PC-3 (cell line): ENCODE results near the gene MGLL. TPM values are rescaled to one million over a fixed set of nuclear protein-coding genes. Genes with fewer than 3 reads are reported as not detected.

ENCODE experiments used
- ATAC-seq: fragments of 200-7000 bp; cut with Tn5 transposase; 2 replicates; pipeline ENCODE4 v1.9.1; 2020; ENCODE audit warnings: mild to moderate bottlenecking, moderate library complexity
- BruUV-seq: library from RNA; stranded (reverse); fragments of 400-500 nt; replicated peaks from 2 replicates; lab custom pipeline; 2021; lab: Mats Ljungman, UMichigan
- CTCF ChIA-PET: fragments of 300-600 bp; sonication (Branson Sonifier 250); formaldehyde crosslinking; loops from one replicate; lab custom pipeline; 2022; ENCODE audit warnings: antibody characterized with exemption; lab: Charles Lee
- POLR2A ChIA-PET: fragments of 300-600 bp; sonication (Branson Sonifier 250); formaldehyde crosslinking; loops from one replicate; lab custom pipeline; 2022; ENCODE audit warnings: antibody characterized with exemption; ENCODE audit not compliant: unreplicated experiment; lab: Charles Lee
- DNase-seq: peaks from one replicate; pipeline ENCODE4 v3.0.0-alpha.2; 2015
- H2AFZ ChIP-seq: fragments of 300-600 bp; sonication (generic); 2 replicates; pipeline ENCODE4 v1.6.0; 2016; ENCODE audit warnings: antibody characterized with exemption, low read length
- H3F3A ChIP-seq: fragments of 300-600 bp; sonication (generic); one replicate; pipeline ENCODE4 v1.6.0; 2017; ENCODE audit warnings: antibody characterized with exemption, low read length, control low read depth, mild to moderate bottlenecking; ENCODE audit not compliant: unreplicated experiment
- H3K27ac ChIP-seq: fragments of 300-600 bp; sonication (generic); 2 replicates; pipeline ENCODE4 v1.5.1; 2016; ENCODE audit warnings: mild to moderate bottlenecking, low read length
- H3K27me3 ChIP-seq: fragments of 300-600 bp; sonication (generic); 2 replicates; pipeline ENCODE4 v1.6.1; 2016; ENCODE audit warnings: low read length, mixed read lengths
- H3K36me3 ChIP-seq: fragments of 300-600 bp; sonication (generic); 2 replicates; pipeline ENCODE4 v1.6.1; 2016; ENCODE audit warnings: low read depth, mixed run types, low read length, mixed read lengths
- H3K4me1 ChIP-seq: fragments of 300-600 bp; sonication (generic); 2 replicates; pipeline ENCODE4 v1.5.1; 2016; ENCODE audit warnings: low read length; ENCODE audit not compliant: insufficient read depth
- H3K4me2 ChIP-seq: fragments of 300-600 bp; sonication (generic); 2 replicates; pipeline ENCODE4 v1.6.0; 2016; ENCODE audit warnings: low read length
- H3K4me3 ChIP-seq: fragments of 300-600 bp; sonication (generic); 2 replicates; pipeline ENCODE4 v1.5.1; 2016; ENCODE audit warnings: mild to moderate bottlenecking, low read length, mixed read lengths
- H3K79me2 ChIP-seq: fragments of 300-600 bp; sonication (generic); 2 replicates; pipeline ENCODE4 v1.6.1; 2017; ENCODE audit warnings: low read length, mixed read lengths
- H3K9ac ChIP-seq: fragments of 300-600 bp; sonication (generic); 2 replicates; pipeline ENCODE4 v1.6.0; 2016; ENCODE audit warnings: mild to moderate bottlenecking, low read length
- H3K9me2 ChIP-seq: fragments of 300-600 bp; sonication (generic); replicated peaks from 2 replicates; pipeline ENCODE4 v1.6.1; 2016; ENCODE audit warnings: mixed run types, low read length, mixed read lengths
- H3K9me3 ChIP-seq: fragments of 300-600 bp; sonication (generic); 2 replicates; pipeline ENCODE4 v1.6.1; 2016; ENCODE audit warnings: low read length, mixed read lengths
- H4K20me1 ChIP-seq: fragments of 300-600 bp; sonication (generic); 2 replicates; pipeline ENCODE4 v1.6.1; 2016; ENCODE audit warnings: low read length, mixed read lengths
- EZH2 ChIP-seq: fragments of 300-600 bp; sonication (generic); IDR thresholded peaks from one replicate; pipeline ENCODE4 v1.6.1; 2017; ENCODE audit warnings: antibody characterized with exemption, mild to moderate bottlenecking, low read length; ENCODE audit not compliant: unreplicated experiment
- EZH2phosphoT487 ChIP-seq: fragments of 300-600 bp; sonication (generic); IDR thresholded peaks from 2 replicates; pipeline ENCODE4 v1.6.1; 2018; ENCODE audit warnings: mild to moderate bottlenecking, antibody characterized with exemption, low read length, borderline replicate concordance
- intact Hi-C: fragments of 100-400 bp; cut with micrococcal nuclease; formaldehyde crosslinking; loops from 2 replicates; pipeline ENCODE4 v1.9.0; 2023
- total RNA-seq: library from RNA; depleted of rRNA; stranded (reverse); fragments of >200 nt; gene quantifications from 2 replicates; pipeline ENCODE4 v1.2.3, GENCODE V29; 2014
- TF ChIP-seq, protein P1 (sequence below): fragments of 300-600 bp; sonication (generic); conservative IDR thresholded peaks from 2 replicates; pipeline ENCODE4 v1.5.1; 2017; ENCODE audit warnings: antibody characterized with exemption, low read depth, mild to moderate bottlenecking, low read length

Gene MGLL
- total RNA-seq, 1 experiment from 2014 or later, result 38.7 TPM

DNA sequence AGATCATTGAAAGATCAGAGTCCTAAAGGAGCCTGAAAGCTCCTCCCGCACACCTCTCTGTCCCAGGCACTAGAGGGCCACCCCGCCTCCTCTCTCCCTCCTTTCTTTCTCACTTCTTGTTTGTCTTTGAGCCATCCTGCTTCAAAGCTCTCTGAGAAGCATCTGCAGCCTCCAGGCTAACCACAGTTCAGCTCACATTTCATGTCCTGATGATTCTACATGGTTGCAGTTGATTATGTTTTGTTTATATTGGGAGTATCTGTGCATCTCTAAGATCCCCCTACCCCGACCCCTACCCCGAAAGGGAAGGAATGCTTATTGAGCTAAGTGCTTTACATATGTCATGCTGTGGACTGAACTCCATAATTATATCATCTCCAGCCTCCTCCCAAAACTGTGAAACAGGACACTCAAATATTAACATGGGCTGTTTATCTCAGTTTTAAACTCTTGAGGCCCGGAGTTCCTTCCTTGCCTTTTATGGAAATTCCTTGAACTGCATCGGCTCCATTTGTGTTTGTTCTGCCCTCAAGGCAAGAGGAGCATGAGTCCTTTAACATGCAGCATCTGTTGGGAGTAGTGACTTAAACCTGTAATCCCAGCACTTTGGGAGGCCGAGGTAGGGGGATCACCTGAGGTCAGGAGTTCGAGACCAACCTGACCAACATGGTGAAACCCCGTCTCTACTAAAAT lies 30.9 kb downstream of the MGLL start:
- peak; percentile 89 for ATAC-seq
- peaks cover 28% of the 10 kb centered on the region for H3K4me1 ChIP-seq
- peaks cover 10% of the 10 kb centered on the region for H3K36me3 ChIP-seq
- no peak overlapping the region for H2AFZ ChIP-seq
- no TSS peak for BruUV-seq
- no peak overlapping the region for H3K4me3 ChIP-seq
- H3K79me2 ChIP-seq, result peaks cover 15% of the 10 kb centered on the region; the same call in 1 of the 2 replicates
- peak; percentile 69 for DNase-seq
- intact Hi-C loops, result loop anchor here (1.0 kb wide), 1 partner anchor 23 kb away; no protein-coding TSS in a partner anchor
- no peaks in the 10 kb centered on the region for H3K9me2 ChIP-seq
- H3K9ac ChIP-seq, result no peak overlapping the region
- H3K4me2 ChIP-seq, result peak overlapping the region; percentile 15; the same call in 1 of the 2 replicates
- no peaks in the 10 kb centered on the region for H3K27me3 ChIP-seq
- no peaks in the 10 kb centered on the region for H3F3A ChIP-seq
- H3K27ac ChIP-seq, result peak overlapping the region; percentile 41
- CTCF ChIA-PET, result interaction anchor here (0.5 to 1.3 kb wide), 6 partner anchors 12 to 250 kb away, joined by 3 to 10 read pairs (median 4); partner anchors contain the start of gene MGLL
- H3K9me3 ChIP-seq, result no peaks in the 10 kb centered on the region
- TF ChIP-seq EZH2phosphoT487, result no peak
- TF ChIP-seq, protein P1, sequence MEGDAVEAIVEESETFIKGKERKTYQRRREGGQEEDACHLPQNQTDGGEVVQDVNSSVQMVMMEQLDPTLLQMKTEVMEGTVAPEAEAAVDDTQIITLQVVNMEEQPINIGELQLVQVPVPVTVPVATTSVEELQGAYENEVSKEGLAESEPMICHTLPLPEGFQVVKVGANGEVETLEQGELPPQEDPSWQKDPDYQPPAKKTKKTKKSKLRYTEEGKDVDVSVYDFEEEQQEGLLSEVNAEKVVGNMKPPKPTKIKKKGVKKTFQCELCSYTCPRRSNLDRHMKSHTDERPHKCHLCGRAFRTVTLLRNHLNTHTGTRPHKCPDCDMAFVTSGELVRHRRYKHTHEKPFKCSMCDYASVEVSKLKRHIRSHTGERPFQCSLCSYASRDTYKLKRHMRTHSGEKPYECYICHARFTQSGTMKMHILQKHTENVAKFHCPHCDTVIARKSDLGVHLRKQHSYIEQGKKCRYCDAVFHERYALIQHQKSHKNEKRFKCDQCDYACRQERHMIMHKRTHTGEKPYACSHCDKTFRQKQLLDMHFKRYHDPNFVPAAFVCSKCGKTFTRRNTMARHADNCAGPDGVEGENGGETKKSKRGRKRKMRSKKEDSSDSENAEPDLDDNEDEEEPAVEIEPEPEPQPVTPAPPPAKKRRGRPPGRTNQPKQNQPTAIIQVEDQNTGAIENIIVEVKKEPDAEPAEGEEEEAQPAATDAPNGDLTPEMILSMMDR, result peak; percentile 54
- POLR2A ChIA-PET, result interaction anchor here (0.8 kb wide), 1 partner anchor 40 kb away, joined by 8 read pairs; no protein-coding TSS in a partner anchor
- H4K20me1 ChIP-seq, result no peaks in the 10 kb centered on the region

DNA sequence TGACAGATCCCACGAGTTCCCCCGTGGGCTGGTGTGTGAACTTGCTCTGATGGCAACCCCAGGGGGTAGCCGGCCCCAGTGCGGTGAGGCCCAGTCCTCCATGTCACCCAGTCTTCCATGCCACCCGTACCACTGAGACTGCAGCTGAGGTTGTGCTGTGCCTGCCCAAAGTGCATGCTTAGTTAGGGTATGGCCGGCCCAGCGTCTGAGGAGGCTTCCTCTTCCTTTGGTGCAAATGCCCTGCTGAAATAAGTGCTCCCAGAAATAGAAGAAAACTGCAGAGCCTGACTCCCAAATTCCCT lies 31.5 kb downstream of the MGLL start:
- intact Hi-C loops, result loop anchor here (1.0 kb wide), 1 partner anchor 23 kb away; no protein-coding TSS in a partner anchor
- Histone ChIP-seq H3K9ac (no peak overlapping the region), H3K27me3 (no peaks in the 10 kb centered on the region), H2AFZ (no peak overlapping the region), H3F3A (no peaks in the 10 kb centered on the region), H3K4me1 (peaks cover 28% of the 10 kb centered on the region), H3K4me3 (no peak overlapping the region), H3K9me3 (no peaks in the 10 kb centered on the region), H3K9me2 (no peaks in the 10 kb centered on the region), H3K79me2 (peaks cover 15% of the 10 kb centered on the region; the same call in 1 of the 2 replicates), H4K20me1 (no peaks in the 10 kb centered on the region), H3K4me2 (peak overlapping the region; percentile 15; the same call in 1 of the 2 replicates), H3K36me3 (peaks cover 10% of the 10 kb centered on the region), H3K27ac (peak overlapping the region; percentile 41)
- POLR2A ChIA-PET, result interaction anchor here (0.8 kb wide), 1 partner anchor 40 kb away, joined by 8 read pairs; no protein-coding TSS in a partner anchor
- no peak for DNase-seq
- TF ChIP-seq EZH2, result no peak
- no peak for TF ChIP-seq EZH2phosphoT487
- TF ChIP-seq, protein P1, result no peak
- no peak for ATAC-seq
- BruUV-seq, result no TSS peak
- CTCF ChIA-PET, result interaction anchor here (0.5 to 1.3 kb wide), 4 partner anchors 23 to 167 kb away, joined by 3 to 10 read pairs (median 4); partner anchors contain the start of gene MGLL
